PC-3 (cell line): ENCODE results near the gene SHISA8. TPM values are rescaled to one million over a fixed set of nuclear protein-coding genes. Genes with fewer than 3 reads are reported as not detected.
"Not testable (repeated sequence)": the region's sequence is repeated elsewhere in the genome, so short reads cannot be mapped to it uniquely, and the experiment has no call there.

Experiments used
- ATAC-seq: fragments of 200-7000 bp; cut with Tn5 transposase; 2 replicates; pipeline ENCODE4 v1.9.1; 2020; ENCODE audit warnings: mild to moderate bottlenecking, moderate library complexity
- BruUV-seq: library from RNA; stranded (reverse); fragments of 400-500 nt; replicated peaks from 2 replicates; lab custom pipeline; 2021; lab: Mats Ljungman, UMichigan
- CTCF ChIA-PET: fragments of 300-600 bp; sonication (Branson Sonifier 250); formaldehyde crosslinking; loops from one replicate; lab custom pipeline; 2022; ENCODE audit warnings: antibody characterized with exemption; lab: Charles Lee
- POLR2A ChIA-PET: fragments of 300-600 bp; sonication (Branson Sonifier 250); formaldehyde crosslinking; loops from one replicate; lab custom pipeline; 2022; ENCODE audit warnings: antibody characterized with exemption; ENCODE audit not compliant: unreplicated experiment; lab: Charles Lee
- DNase-seq: peaks from one replicate; pipeline ENCODE4 v3.0.0-alpha.2; 2015
- H2AFZ ChIP-seq: fragments of 300-600 bp; sonication (generic); 2 replicates; pipeline ENCODE4 v1.6.0; 2016; ENCODE audit warnings: antibody characterized with exemption, low read length
- H3F3A ChIP-seq: fragments of 300-600 bp; sonication (generic); one replicate; pipeline ENCODE4 v1.6.0; 2017; ENCODE audit warnings: antibody characterized with exemption, low read length, control low read depth, mild to moderate bottlenecking; ENCODE audit not compliant: unreplicated experiment
- H3K27ac ChIP-seq: fragments of 300-600 bp; sonication (generic); 2 replicates; pipeline ENCODE4 v1.5.1; 2016; ENCODE audit warnings: mild to moderate bottlenecking, low read length
- H3K27me3 ChIP-seq: fragments of 300-600 bp; sonication (generic); 2 replicates; pipeline ENCODE4 v1.6.1; 2016; ENCODE audit warnings: low read length, mixed read lengths
- H3K36me3 ChIP-seq: fragments of 300-600 bp; sonication (generic); 2 replicates; pipeline ENCODE4 v1.6.1; 2016; ENCODE audit warnings: low read depth, mixed run types, low read length, mixed read lengths
- H3K4me1 ChIP-seq: fragments of 300-600 bp; sonication (generic); 2 replicates; pipeline ENCODE4 v1.5.1; 2016; ENCODE audit warnings: low read length; ENCODE audit not compliant: insufficient read depth
- H3K4me2 ChIP-seq: fragments of 300-600 bp; sonication (generic); 2 replicates; pipeline ENCODE4 v1.6.0; 2016; ENCODE audit warnings: low read length
- H3K4me3 ChIP-seq: fragments of 300-600 bp; sonication (generic); 2 replicates; pipeline ENCODE4 v1.5.1; 2016; ENCODE audit warnings: mild to moderate bottlenecking, low read length, mixed read lengths
- H3K79me2 ChIP-seq: fragments of 300-600 bp; sonication (generic); 2 replicates; pipeline ENCODE4 v1.6.1; 2017; ENCODE audit warnings: low read length, mixed read lengths
- H3K9ac ChIP-seq: fragments of 300-600 bp; sonication (generic); 2 replicates; pipeline ENCODE4 v1.6.0; 2016; ENCODE audit warnings: mild to moderate bottlenecking, low read length
- H3K9me2 ChIP-seq: fragments of 300-600 bp; sonication (generic); replicated peaks from 2 replicates; pipeline ENCODE4 v1.6.1; 2016; ENCODE audit warnings: mixed run types, low read length, mixed read lengths
- H3K9me3 ChIP-seq: fragments of 300-600 bp; sonication (generic); 2 replicates; pipeline ENCODE4 v1.6.1; 2016; ENCODE audit warnings: low read length, mixed read lengths
- H4K20me1 ChIP-seq: fragments of 300-600 bp; sonication (generic); 2 replicates; pipeline ENCODE4 v1.6.1; 2016; ENCODE audit warnings: low read length, mixed read lengths
- CTCF ChIP-seq: fragments of 300-600 bp; sonication (generic); conservative IDR thresholded peaks from 2 replicates; pipeline ENCODE4 v1.5.1; 2017; ENCODE audit warnings: antibody characterized with exemption, low read depth, mild to moderate bottlenecking, low read length
- EZH2 ChIP-seq: fragments of 300-600 bp; sonication (generic); IDR thresholded peaks from one replicate; pipeline ENCODE4 v1.6.1; 2017; ENCODE audit warnings: antibody characterized with exemption, mild to moderate bottlenecking, low read length; ENCODE audit not compliant: unreplicated experiment
- EZH2phosphoT487 ChIP-seq: fragments of 300-600 bp; sonication (generic); IDR thresholded peaks from 2 replicates; pipeline ENCODE4 v1.6.1; 2018; ENCODE audit warnings: mild to moderate bottlenecking, antibody characterized with exemption, low read length, borderline replicate concordance
- intact Hi-C: fragments of 100-400 bp; cut with micrococcal nuclease; formaldehyde crosslinking; loops from 2 replicates; pipeline ENCODE4 v1.9.0; 2023
- total RNA-seq: library from RNA; depleted of rRNA; stranded (reverse); fragments of >200 nt; gene quantifications from 2 replicates; pipeline ENCODE4 v1.2.3, GENCODE V29; 2014

The SHISA8 gene
- total RNA-seq, 1 experiment from 2014 or later, result not detected

GRCh38 chr22:41951898-41952474, 37.1 kb upstream of the SHISA8 start, which contains the start of gene SMIM45:
TSS of gene SMIM45 (plus strand) at chr22:41952150.
- no peak within 1 kb of the TSS for H3K4me2 ChIP-seq
- no peaks in the 10 kb centered on the region for H3F3A ChIP-seq
- no peaks in the 10 kb centered on the region for H3K9me2 ChIP-seq
- DNase-seq, result no peak
- H3K27ac ChIP-seq, result no peak within 1 kb of the TSS
- no peaks in the 10 kb centered on the region for H3K79me2 ChIP-seq
- no peak within 1 kb of the TSS for H3K9ac ChIP-seq
- CTCF ChIA-PET, result no interaction called here
- TF ChIP-seq EZH2phosphoT487 (no peak), CTCF (no peak), EZH2 (no peak)
- no peaks in the 10 kb centered on the region for H3K9me3 ChIP-seq
- H3K27me3 ChIP-seq, result no peaks in the 10 kb centered on the region
- no peak within 1 kb of the TSS for H2AFZ ChIP-seq
- intact Hi-C loops, result no loop called here
- no peak for ATAC-seq
- no peaks in the 10 kb centered on the region for H3K36me3 ChIP-seq
- peaks cover 13% of the 10 kb centered on the region; the same call in 1 of the 2 replicates for H3K4me1 ChIP-seq
- H4K20me1 ChIP-seq, result no peaks in the 10 kb centered on the region
- no peak within 1 kb of the TSS for H3K4me3 ChIP-seq
- BruUV-seq, result no TSS peak
- POLR2A ChIA-PET, result no interaction called here

GRCh38 chr22:41949297-41949965, 34.6 kb upstream of the SHISA8 start:
- H2AFZ ChIP-seq, result no peak overlapping the region
- H3K27ac ChIP-seq, result no peak overlapping the region
- no peak overlapping the region for H3K4me2 ChIP-seq
- TF ChIP-seq EZH2phosphoT487, result no peak
- no peak for TF ChIP-seq CTCF
- TF ChIP-seq EZH2, result no peak
- no peaks in the 10 kb centered on the region for H4K20me1 ChIP-seq
- intact Hi-C loops, result no loop called here
- no peaks in the 10 kb centered on the region for H3F3A ChIP-seq
- peaks cover 20% of the 10 kb centered on the region for H3K79me2 ChIP-seq
- H3K9me2 ChIP-seq, result no peaks in the 10 kb centered on the region
- DNase-seq, result no peak
- no peaks in the 10 kb centered on the region for H3K9me3 ChIP-seq
- H3K27me3 ChIP-seq, result no peaks in the 10 kb centered on the region
- peaks cover 21% of the 10 kb centered on the region for H3K4me1 ChIP-seq
- ChIA-PET POLR2A (interaction anchor here (0.7 kb wide), 1 partner anchor 261 kb away, joined by 7 read pairs; the partner anchor contains the start of gene SNU13), CTCF (no interaction called here)
- peaks cover 8% of the 10 kb centered on the region for H3K36me3 ChIP-seq
- BruUV-seq, result no TSS peak
- H3K4me3 ChIP-seq, result no peak overlapping the region
- no peak overlapping the region for H3K9ac ChIP-seq
- no peak for ATAC-seq

GRCh38 chr22:41948928-41949296, 34.0 kb upstream of the SHISA8 start:
- ATAC-seq, H3K27me3 ChIP-seq, intact Hi-C loops, CTCF ChIA-PET, H3K4me3 ChIP-seq, H3K9me3 ChIP-seq, H3F3A ChIP-seq, DNase-seq, H3K9ac ChIP-seq, H3K4me2 ChIP-seq, BruUV-seq, H3K9me2 ChIP-seq, H2AFZ ChIP-seq, H3K27ac ChIP-seq, H4K20me1 ChIP-seq, H3K36me3 ChIP-seq: not testable (repeated sequence)
- POLR2A ChIA-PET, result interaction anchor here (0.7 kb wide), 1 partner anchor 260 kb away, joined by 7 read pairs; the partner anchor contains the start of gene SNU13
- H3K4me1 ChIP-seq, result peaks cover 23% of the 10 kb centered on the region
- H3K79me2 ChIP-seq, result peaks cover 21% of the 10 kb centered on the region
